PFSK-1 (cell line): ENCODE measurements around the gene GSKIP.

Source experiments
- FOXP2 ChIP-seq: optimal IDR thresholded peaks from 2 replicates; pipeline ENCODE3; 2011; ENCODE audit warnings: borderline replicate concordance, control low read depth, inconsistent platforms; ENCODE audit not compliant: insufficient read depth; ENCODE audit errors: extremely low read length, extremely low read depth
- POLR2AphosphoS5 ChIP-seq: IDR thresholded peaks from 2 replicates; pipeline ENCODE4 v1.6.1; 2012; ENCODE audit warnings: low read depth, mild to moderate bottlenecking, control low read depth, low read length, moderate library complexity
- SIN3A ChIP-seq: IDR thresholded peaks from 2 replicates; pipeline ENCODE4 v1.6.1; 2012; ENCODE audit warnings: mild to moderate bottlenecking, low read length, moderate library complexity, borderline replicate concordance; ENCODE audit not compliant: insufficient read depth
- TAF1 ChIP-seq: IDR thresholded peaks from 2 replicates; pipeline ENCODE4 v1.6.1; 2012; ENCODE audit warnings: low read length, control low read depth, borderline replicate concordance; ENCODE audit not compliant: insufficient read depth
- TF ChIP-seq, protein P1 (sequence below), 2 experiments: IDR thresholded peaks; 2 replicates each; pipeline versions ENCODE4 v1.6.1 to v1.8.0; 2011 to 2012; ENCODE audit warnings: low read depth in 2 of 2, low read length in 2 of 2, control low read depth in 1 of 2, inconsistent platforms in 1 of 2, mild to moderate bottlenecking in 1 of 2, moderate library complexity in 1 of 2; ENCODE audit not compliant: insufficient read depth in 1 of 2

DNA sequence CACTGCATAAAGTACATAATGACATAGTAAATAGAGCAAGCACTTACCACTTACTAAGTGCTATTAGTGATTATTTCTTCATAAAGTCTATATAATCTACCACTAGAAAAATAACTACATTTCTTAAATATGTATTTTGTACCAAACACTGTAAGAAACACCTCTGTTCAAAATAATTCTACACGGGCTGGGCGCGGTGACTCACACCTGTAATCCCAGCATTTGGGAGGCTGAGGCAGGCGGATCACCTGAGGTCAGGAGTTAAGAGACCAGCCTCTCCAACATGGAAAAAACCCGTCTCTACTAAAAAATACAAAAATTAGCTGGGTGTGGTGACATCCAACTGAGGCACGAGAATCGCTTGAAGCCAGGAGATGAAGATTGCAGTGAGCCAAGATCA lies 39.1 kb upstream of the GSKIP start:
- TF ChIP-seq TAF1 (no peak), SIN3A (no peak), POLR2AphosphoS5 (no peak), FOXP2 (no peak)
- TF ChIP-seq, protein P1, sequence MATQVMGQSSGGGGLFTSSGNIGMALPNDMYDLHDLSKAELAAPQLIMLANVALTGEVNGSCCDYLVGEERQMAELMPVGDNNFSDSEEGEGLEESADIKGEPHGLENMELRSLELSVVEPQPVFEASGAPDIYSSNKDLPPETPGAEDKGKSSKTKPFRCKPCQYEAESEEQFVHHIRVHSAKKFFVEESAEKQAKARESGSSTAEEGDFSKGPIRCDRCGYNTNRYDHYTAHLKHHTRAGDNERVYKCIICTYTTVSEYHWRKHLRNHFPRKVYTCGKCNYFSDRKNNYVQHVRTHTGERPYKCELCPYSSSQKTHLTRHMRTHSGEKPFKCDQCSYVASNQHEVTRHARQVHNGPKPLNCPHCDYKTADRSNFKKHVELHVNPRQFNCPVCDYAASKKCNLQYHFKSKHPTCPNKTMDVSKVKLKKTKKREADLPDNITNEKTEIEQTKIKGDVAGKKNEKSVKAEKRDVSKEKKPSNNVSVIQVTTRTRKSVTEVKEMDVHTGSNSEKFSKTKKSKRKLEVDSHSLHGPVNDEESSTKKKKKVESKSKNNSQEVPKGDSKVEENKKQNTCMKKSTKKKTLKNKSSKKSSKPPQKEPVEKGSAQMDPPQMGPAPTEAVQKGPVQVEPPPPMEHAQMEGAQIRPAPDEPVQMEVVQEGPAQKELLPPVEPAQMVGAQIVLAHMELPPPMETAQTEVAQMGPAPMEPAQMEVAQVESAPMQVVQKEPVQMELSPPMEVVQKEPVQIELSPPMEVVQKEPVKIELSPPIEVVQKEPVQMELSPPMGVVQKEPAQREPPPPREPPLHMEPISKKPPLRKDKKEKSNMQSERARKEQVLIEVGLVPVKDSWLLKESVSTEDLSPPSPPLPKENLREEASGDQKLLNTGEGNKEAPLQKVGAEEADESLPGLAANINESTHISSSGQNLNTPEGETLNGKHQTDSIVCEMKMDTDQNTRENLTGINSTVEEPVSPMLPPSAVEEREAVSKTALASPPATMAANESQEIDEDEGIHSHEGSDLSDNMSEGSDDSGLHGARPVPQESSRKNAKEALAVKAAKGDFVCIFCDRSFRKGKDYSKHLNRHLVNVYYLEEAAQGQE (IDR thresholded peaks at IDR 0.05; ENCODE audit: insufficient read depth in 1 of 2, low read depth in 2 of 2, low read length in 2 of 2): no peak
